Measurements from ENCODE around the gene HELZ.

The HELZ gene

GRCh38 chr17:67227488-67227887 lies 17.5 kb downstream of the HELZ start:
- no peak for ATAC-seq

DNA sequence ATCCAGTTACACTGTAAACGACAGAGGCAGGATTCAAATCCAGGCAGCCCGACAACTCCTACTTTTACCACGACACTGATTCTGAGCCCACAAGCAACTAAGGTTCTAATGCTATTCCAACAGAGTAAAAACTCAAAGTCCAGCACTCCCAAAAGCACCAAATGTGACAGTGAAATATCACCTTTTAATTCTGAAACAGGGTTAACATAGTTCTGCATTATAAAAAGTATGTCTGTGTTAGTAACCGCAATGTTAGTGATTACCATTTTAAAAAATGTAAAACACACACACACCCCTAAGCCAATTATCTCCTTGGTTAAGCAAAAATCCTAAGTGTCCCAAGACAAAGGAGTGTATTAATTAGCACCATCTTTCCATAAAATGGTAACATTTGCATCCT lies 19.7 kb downstream of the HELZ start:
- ATAC-seq, result no peak

DNA sequence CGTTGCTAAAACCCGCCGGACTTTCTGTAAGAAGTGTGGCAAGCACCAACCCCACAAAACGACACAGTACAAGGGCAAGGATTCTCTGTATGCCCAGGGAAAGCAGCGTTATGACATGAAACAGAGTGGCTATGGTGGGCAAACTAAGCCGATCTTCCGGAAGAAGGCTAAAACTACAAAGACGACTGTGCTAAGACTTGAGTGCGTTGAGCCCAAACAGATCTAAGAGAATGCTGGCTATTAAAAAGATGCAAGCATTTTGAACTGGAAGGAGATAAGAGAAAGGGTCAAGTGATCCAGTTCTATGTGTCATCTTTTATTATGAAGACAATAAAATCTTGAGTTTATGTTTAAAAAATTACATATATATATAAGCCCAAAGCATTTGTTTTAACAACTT lies 20.3 kb downstream of the HELZ start:
- no peak for ATAC-seq

DNA sequence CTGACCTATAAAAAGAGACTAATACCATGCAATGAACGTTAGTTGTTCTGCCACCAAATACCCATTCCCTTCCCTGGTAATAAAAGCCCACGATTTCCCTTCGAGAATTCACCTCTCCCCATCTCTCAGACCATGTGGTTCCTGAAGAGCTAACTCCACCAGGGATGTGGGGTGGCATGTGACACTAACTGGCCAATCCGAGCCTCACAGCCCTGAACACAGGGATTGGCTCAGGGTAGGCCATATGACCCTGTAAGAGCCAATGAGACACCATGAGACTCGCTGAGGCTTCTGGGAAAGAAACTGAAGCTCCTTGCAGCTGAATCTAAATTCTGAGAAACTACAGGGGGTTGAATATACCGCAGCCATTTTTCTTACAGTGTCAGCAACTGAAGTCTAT lies 21.1 kb downstream of the HELZ start:
- peak; percentile 83 to 91 for ATAC-seq

GRCh38 chr17:67221062-67221998 lies 23.7 kb downstream of the HELZ start:
- ATAC-seq, result peak in 1 of 2 donors; percentile 50

- no peak for ATAC-seq
Measured at GRCh38 chr17:67218385-67218950, 26.5 kb downstream of the HELZ start.

- no peak for ATAC-seq
Measured at GRCh38 chr17:67217446-67217845, 27.6 kb downstream of the HELZ start.

DNA sequence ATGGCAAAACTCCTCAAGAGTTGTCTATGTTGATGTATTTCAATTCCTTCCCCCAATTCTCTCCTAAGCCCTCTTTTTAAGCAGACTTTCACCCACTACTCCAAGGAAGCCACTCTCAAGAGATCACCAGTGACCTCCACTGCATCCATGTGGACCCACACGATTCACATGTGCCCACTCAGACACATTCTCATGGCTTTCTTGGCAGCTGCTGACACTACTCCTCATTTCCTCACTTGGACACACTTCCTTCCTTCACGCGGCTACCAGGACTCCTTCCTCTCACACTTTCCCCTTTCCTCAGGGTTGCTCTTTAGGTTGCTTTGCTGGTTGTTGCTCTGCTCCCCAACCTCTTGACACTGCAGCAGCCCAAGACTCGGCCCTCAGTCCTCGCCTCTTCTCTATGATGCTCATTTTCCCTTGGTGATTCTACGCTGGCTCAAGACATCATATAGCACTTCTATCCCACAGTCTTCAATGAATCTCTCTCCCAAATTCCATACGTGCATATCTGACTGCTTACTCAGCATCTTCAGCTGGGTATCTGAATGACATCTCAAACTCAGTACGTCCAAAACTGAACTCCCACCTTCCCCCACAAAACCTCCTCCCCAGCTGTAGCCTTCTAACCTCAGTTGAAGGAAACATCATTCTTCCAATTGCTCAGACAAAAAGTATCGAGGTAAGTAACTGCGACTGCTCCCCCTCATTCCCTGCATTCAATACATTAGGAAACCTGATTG lies 28.2 kb downstream of the HELZ start:
- ATAC-seq, result no peak

GRCh38 chr17:67215991-67216421 lies 29.0 kb downstream of the HELZ start:
- ATAC-seq, result no peak

DNA sequence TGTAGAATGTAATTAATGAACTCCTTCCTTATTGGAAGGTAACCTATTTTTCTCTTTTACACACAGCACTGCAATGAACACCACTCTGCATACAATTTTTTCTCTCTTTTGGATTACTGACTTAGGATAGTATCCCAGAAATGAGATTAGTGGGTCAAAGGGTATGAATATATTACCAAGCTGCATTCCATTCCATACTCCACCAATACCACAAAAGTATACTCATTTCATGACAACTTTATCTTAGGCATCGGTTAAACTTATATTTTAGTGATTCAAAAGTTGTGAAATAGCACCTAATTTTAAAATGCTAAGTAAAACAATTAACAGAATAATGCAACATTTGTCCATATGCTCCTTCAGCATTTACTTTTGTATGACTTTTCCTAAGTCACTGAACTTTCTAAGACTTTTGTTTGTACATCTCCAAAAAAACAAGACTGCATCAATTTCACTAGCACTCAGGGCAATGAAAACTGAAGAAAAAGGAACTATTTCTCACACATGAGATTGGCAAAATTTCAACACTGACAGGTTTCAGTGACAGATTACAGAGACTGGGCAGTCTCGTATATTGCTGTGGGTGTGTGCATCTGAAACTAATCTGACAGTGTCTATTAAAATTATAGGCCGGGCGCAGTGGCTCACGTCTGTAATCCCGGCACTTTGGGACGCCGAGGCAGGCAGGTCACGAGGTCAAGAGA lies 32.1 kb downstream of the HELZ start:
- ATAC-seq, result no peak

DNA sequence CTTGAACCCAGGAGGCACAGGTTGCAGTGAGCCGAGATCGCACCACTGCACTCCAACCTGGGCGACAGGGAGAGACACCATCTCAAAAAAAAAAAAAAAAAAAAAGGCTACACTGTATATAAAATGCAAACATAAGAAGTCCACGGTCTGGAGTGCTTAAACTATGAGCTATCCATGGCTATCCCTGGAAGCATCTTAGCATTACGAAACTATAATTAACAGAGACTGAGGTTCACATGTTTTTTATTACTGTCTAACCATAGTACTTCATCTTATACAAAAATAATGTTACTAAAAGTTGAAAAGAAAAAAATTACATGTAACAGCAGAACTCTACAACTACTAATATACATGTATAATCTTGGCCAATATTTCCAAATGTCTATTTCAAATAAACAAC lies 32.8 kb downstream of the HELZ start:
- ATAC-seq, result no peak

DNA sequence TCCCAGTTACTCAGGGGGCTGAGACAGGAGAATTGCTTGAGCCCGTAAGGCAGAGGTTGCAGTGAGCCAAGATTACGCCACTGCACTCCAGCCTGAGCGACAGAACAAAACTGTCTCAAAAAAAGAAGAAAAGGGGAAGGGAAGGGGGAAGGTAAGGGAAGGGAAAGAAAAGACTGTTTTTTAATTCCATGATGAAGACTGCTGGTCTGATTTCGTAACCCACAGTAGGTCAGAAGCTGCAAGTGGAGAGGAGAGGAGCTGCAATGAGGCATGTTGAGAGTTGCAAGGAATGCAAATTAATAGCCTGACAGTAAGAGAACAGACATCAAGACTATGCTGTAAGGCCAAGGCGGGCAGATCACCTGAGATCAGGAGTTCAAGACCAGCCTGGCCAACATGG lies 33.3 kb downstream of the HELZ start:
- ATAC-seq, result no peak

- no peak for ATAC-seq
Measured at GRCh38 chr17:67210915-67211314, 34.1 kb downstream of the HELZ start.

GRCh38 chr17:67208232-67208631 lies 36.8 kb downstream of the HELZ start:
- ATAC-seq, result no peak

DNA sequence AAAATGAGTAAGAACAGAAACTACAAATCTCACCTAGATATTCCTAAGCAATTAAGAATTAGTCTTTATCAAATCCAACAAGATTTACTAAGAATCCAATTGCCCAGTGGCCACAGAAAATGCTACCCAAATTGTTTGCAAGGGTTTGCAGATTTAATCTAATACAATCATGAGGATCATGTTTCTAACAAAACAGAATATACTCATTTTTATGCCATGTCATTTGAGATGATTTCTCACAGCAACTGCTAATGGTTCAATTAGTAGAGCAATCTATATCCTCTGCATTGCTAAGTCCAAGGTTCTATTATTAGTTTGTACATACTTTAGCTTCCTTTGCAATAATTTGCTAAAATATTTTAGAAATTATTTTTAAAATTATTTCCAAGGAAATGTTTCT lies 41.2 kb downstream of the HELZ start:
- no peak for ATAC-seq

- ATAC-seq, result no peak
Measured at GRCh38 chr17:67202503-67202902, 42.5 kb downstream of the HELZ start.

DNA sequence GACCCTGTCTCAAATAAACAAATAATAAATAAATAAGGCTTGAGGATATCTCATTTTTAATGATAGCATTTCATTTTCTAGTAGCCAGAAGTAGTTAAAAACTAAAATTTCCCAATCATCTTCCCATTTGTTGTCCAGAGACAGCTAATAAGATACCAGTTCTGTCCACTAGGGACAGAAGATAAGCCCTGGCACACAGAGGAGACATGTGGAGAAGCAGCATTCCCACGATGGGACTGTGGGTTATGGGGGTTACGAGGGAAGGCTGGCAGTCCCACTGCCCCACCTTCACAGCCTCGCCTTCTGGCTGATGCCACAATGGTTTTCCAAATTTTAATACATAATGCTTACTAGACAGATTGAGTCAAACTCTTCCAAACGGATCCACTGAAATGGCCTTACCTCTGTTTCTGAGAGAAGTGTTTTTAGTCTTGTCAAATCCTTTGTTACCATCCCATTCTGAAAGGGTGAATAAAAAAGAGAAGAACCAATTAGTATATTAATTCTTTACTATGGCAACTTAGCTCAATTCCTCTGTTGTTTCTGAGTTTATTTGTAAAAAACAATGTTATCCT lies 44.2 kb downstream of the HELZ start:
- ATAC-seq, result no peak

- ATAC-seq, result no peak
Measured at GRCh38 chr17:67198131-67198530, 46.9 kb downstream of the HELZ start.

DNA sequence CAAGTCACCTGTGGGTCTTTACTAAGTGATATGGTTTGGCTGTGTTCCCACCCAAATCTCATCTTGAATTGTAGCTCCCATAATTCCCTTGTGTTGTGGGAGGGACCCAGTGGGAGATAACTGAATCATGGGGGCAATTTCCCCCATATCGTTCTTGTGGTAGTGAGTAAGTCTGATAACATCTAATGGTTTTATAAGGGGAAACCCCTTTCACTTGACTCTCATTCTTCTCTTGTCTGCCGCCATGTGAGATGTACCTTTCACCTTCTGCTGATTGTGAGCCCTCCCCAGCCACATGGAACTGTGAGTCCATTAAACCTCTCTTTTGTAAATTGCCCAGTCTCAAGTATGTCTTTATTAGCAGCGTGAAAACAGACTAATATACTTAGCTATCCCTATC lies 48.0 kb downstream of the HELZ start:
- ATAC-seq, result peak; percentile 76 to 79

- no peak for ATAC-seq
Measured at GRCh38 chr17:67196422-67196821, 48.6 kb downstream of the HELZ start.

DNA sequence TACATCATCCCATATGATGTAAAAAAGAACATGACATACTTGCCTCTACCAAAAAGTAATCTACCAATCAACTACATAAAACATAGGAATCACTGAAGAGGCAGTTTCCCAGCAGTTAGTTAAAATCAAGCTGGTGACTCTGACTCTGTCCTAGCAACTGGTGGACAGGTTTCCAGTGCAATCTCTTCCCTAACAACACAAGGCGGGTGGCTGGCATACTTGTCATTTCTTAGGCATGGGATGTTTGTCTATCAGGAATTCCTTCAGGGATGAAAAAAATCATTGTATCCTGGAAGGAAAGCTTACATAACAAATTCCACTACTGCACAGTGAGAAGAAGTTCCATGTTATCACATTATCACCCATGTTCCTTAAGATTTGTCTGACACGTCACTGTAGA lies 50.9 kb downstream of the HELZ start:
- ATAC-seq, result no peak

GRCh38 chr17:67187927-67188326 lies 57.1 kb downstream of the HELZ start:
- ATAC-seq, result peak; percentile 13 to 51

DNA sequence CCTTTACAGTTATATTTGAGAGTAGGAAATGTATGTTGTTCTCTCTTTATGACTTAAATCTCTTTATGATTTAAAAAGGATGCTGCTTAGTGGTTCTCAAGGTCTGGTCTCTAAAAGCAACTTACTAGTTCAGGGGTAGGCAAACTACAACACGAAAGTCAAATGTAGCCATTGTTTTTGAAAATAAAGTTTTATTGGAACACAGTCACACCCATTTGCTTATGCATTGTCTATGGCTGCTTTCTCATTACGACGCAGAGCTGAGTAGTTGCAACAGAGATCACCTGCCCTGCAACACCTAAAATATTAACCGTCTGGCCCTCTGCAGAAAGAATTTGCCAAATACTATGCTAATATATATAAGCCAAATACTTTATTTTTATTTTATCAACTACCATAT lies 58.2 kb downstream of the HELZ start:
- no peak for ATAC-seq
